Skin epidermis (tissue), 12 donors: ENCODE data around the gene ENDOD1.
"Not testable (repeated sequence)": the region's sequence is repeated elsewhere in the genome, so short reads cannot be mapped to it uniquely, and the experiment has no call there.

Experiments used
- H3K27ac ChIP-seq, 21 experiments: fragments of 200-600 bp; sonication (generic) in 11 of 21; one replicate each; pipeline ENCODE4 v1.5.0; 2020; ENCODE audit warnings: mild to moderate bottlenecking in 3 of 21, inconsistent platforms in 2 of 21, moderate library complexity in 2 of 21
- H3K4me3 ChIP-seq, 7 experiments: fragments of 200-600 bp; sonication (generic) in 2 of 7; one replicate each; pipeline ENCODE4 v1.5.0; 2020; ENCODE audit warnings: inconsistent platforms in 2 of 7, mild to moderate bottlenecking in 2 of 7, moderate library complexity in 1 of 7

ENDOD1 gene

GRCh38 chr11:95135880-95136279 is 46.2 kb downstream of the ENDOD1 start:
- Histone ChIP-seq H3K4me3 (no peak overlapping the region), H3K27ac (peak overlapping the region in 2 of 21 experiments; percentile 55 to 70)

GRCh38 chr11:95136747-95137146 is 47.1 kb downstream of the ENDOD1 start:
- H3K4me3 ChIP-seq, H3K27ac ChIP-seq: not testable (repeated sequence)

GRCh38 chr11:95137299-95137698 is 47.7 kb downstream of the ENDOD1 start:
- H3K4me3 ChIP-seq, result no peak overlapping the region
- H3K27ac ChIP-seq, result no peak overlapping the region

- Histone ChIP-seq H3K27ac (no peak overlapping the region), H3K4me3 (no peak overlapping the region)
These were observed 48.8 kb downstream of the ENDOD1 start for GRCh38 chr11:95138448-95138847.

- peak overlapping the region in 1 of 21 experiments; percentile 16 for H3K27ac ChIP-seq
These were observed 50.9 kb downstream of the ENDOD1 start for GRCh38 chr11:95140397-95141033.

GRCh38 chr11:95142431-95142830 is 52.8 kb downstream of the ENDOD1 start:
- H3K4me3 ChIP-seq, result no peak overlapping the region

More at GRCh38 chr11:95140397-95141033, 50.9 kb downstream of the ENDOD1 start:
- no peak overlapping the region for H3K4me3 ChIP-seq

GRCh38 chr11:95143106-95143681 is 53.5 kb downstream of the ENDOD1 start:
- Histone ChIP-seq H3K4me3 (no peak overlapping the region), H3K27ac (no peak overlapping the region)

More at GRCh38 chr11:95142431-95142830, 52.8 kb downstream of the ENDOD1 start:
- no peak overlapping the region for H3K27ac ChIP-seq

GRCh38 chr11:95144313-95145235 is 54.9 kb downstream of the ENDOD1 start:
- H3K27ac ChIP-seq, result no peak overlapping the region

GRCh38 chr11:95145430-95146060 is 55.9 kb downstream of the ENDOD1 start:
- H3K27ac ChIP-seq, result no peak overlapping the region
- no peak overlapping the region for H3K4me3 ChIP-seq

More at GRCh38 chr11:95144313-95145235, 54.9 kb downstream of the ENDOD1 start:
- H3K4me3 ChIP-seq, result no peak overlapping the region

- peak overlapping the region in 15 of 21 experiments; percentile 4 to 63 (median 37) for H3K27ac ChIP-seq
- no peak overlapping the region for H3K4me3 ChIP-seq
These were observed 57.8 kb downstream of the ENDOD1 start for GRCh38 chr11:95147364-95147905.

- H3K4me3 ChIP-seq, result no peak overlapping the region
- peak overlapping the region in 11 of 21 experiments; percentile 5 to 69 (median 50) for H3K27ac ChIP-seq
These were observed 58.8 kb downstream of the ENDOD1 start for GRCh38 chr11:95148406-95148805.

GRCh38 chr11:95148938-95149337 is 59.3 kb downstream of the ENDOD1 start:
- peak overlapping the region in 4 of 21 experiments; percentile 35 to 89 (median 77) for H3K27ac ChIP-seq
- no peak overlapping the region for H3K4me3 ChIP-seq

GRCh38 chr11:95149651-95150364 is 60.2 kb downstream of the ENDOD1 start:
- peak overlapping the region in 6 of 7 experiments; percentile 8 to 70 (median 46) for H3K4me3 ChIP-seq

GRCh38 chr11:95150956-95151684 is 61.5 kb downstream of the ENDOD1 start:
- Histone ChIP-seq H3K27ac (peak overlapping the region; percentile 67 to 97 (median 85)), H3K4me3 (peak overlapping the region; percentile 41 to 70 (median 47))

More at GRCh38 chr11:95149651-95150364, 60.2 kb downstream of the ENDOD1 start:
- H3K27ac ChIP-seq, result peak overlapping the region in 20 of 21 experiments; percentile 67 to 97 (median 85)

GRCh38 chr11:95152876-95153856 is 63.5 kb downstream of the ENDOD1 start:
- H3K27ac ChIP-seq, result peak overlapping the region in 14 of 21 experiments; percentile 7 to 95 (median 60)
- peak overlapping the region in 4 of 7 experiments; percentile 0 to 30 (median 9) for H3K4me3 ChIP-seq

GRCh38 chr11:95153857-95154246 is 64.2 kb downstream of the ENDOD1 start:
- Histone ChIP-seq H3K4me3 (peak overlapping the region in 1 of 7 experiments; percentile 0), H3K27ac (peak overlapping the region in 10 of 21 experiments; percentile 7 to 93 (median 60))

- Histone ChIP-seq H3K27ac (no peak overlapping the region), H3K4me3 (no peak overlapping the region)
These were observed 64.9 kb downstream of the ENDOD1 start for GRCh38 chr11:95154514-95154913.
